T-helper 1 cell treated with Interleukin-12 subunit alpha and Interleukin-12 subunit beta and Interleukin-4 antibody, amounts not matched to agents 30 ng/mL and 1 ng/mL, for 36 hours (primary cell): ENCODE data around the gene AKR1C4. TPM values are rescaled to one million over a fixed set of nuclear protein-coding genes. Genes with fewer than 3 reads are reported as not detected.
"Not testable (repeated sequence)": the region's sequence is repeated elsewhere in the genome, so short reads cannot be mapped to it uniquely, and the experiment has no call there.

Source experiments
- intact Hi-C: fragments of 100-400 bp; cut with micrococcal nuclease; formaldehyde crosslinking; loops from one replicate; pipeline ENCODE4 v1.15.1; 2024
- total RNA-seq: library from RNA; stranded (reverse); gene quantifications from 2 replicates; pipeline ENCODE4 v1.2.3, GENCODE V29; 2022

The AKR1C4 gene
- not detected in 2 replicates for total RNA-seq

GRCh38 chr10:5196702-5197113 lies at the start of gene AKR1C4:
TSS of gene AKR1C4 (plus strand) at chr10:5196837. CDS start at chr10:5196868, 31 bp downstream.
- intact Hi-C loops, result no loop called here

GRCh38 chr10:5146920-5147254 lies 49.8 kb upstream of the AKR1C4 start:
- intact Hi-C loops, result no loop called here

- intact Hi-C loops, result no loop called here
These were observed 49.2 kb upstream of the AKR1C4 start for GRCh38 chr10:5147255-5147980.

GRCh38 chr10:5147981-5148677 lies 48.5 kb upstream of the AKR1C4 start:
- intact Hi-C loops, result no loop called here

- intact Hi-C loops, result no loop called here
These were observed 48.0 kb upstream of the AKR1C4 start for GRCh38 chr10:5148678-5149032.

- intact Hi-C loops, result no loop called here
These were observed 45.6 kb upstream of the AKR1C4 start for GRCh38 chr10:5151076-5151475.

- intact Hi-C loops, result no loop called here
These were observed 40.7 kb upstream of the AKR1C4 start for GRCh38 chr10:5155951-5156350.

GRCh38 chr10:5157501-5157900 lies 39.1 kb upstream of the AKR1C4 start:
- intact Hi-C loops, result no loop called here

GRCh38 chr10:5159126-5159525 lies 37.5 kb upstream of the AKR1C4 start:
- intact Hi-C loops, result no loop called here

- intact Hi-C loops, result no loop called here
These were observed 33.1 kb upstream of the AKR1C4 start for GRCh38 chr10:5163487-5163886.

GRCh38 chr10:5165738-5166137 lies 30.9 kb upstream of the AKR1C4 start:
- intact Hi-C loops, result no loop called here

- intact Hi-C loops, result no loop called here
These were observed 27.7 kb upstream of the AKR1C4 start for GRCh38 chr10:5168897-5169420.

- intact Hi-C loops, result not testable (repeated sequence)
These were observed 21.1 kb upstream of the AKR1C4 start for GRCh38 chr10:5175581-5175980.

GRCh38 chr10:5180503-5180902 lies 16.1 kb upstream of the AKR1C4 start:
- intact Hi-C loops, result not testable (repeated sequence)

GRCh38 chr10:5183923-5184322 lies 12.7 kb upstream of the AKR1C4 start:
- intact Hi-C loops, result no loop called here

GRCh38 chr10:5184987-5185775 lies 11.5 kb upstream of the AKR1C4 start, which contains the start of gene AKR1C8:
TSS of gene AKR1C8 (minus strand) at chr10:5185150. CDS start at chr10:5185104, 46 bp downstream.
- intact Hi-C loops, result no loop called here

GRCh38 chr10:5187867-5188266 lies 8.8 kb upstream of the AKR1C4 start:
- intact Hi-C loops, result no loop called here

- intact Hi-C loops, result no loop called here
These were observed 8.3 kb upstream of the AKR1C4 start for GRCh38 chr10:5188358-5188757.

GRCh38 chr10:5194431-5194830 lies 2.2 kb upstream of the AKR1C4 start:
- intact Hi-C loops, result no loop called here

- intact Hi-C loops, result no loop called here
These were observed 786 bp upstream of the AKR1C4 start for GRCh38 chr10:5195727-5196374.

- intact Hi-C loops, result no loop called here
These were observed 1.7 kb downstream of the AKR1C4 start for GRCh38 chr10:5198386-5198785.
